Measurements from ENCODE around the gene RAB1B.
"Not testable (repeated sequence)": the region's sequence is repeated elsewhere in the genome, so short reads cannot be mapped to it uniquely, and the experiment has no call there.

Gene RAB1B

DNA sequence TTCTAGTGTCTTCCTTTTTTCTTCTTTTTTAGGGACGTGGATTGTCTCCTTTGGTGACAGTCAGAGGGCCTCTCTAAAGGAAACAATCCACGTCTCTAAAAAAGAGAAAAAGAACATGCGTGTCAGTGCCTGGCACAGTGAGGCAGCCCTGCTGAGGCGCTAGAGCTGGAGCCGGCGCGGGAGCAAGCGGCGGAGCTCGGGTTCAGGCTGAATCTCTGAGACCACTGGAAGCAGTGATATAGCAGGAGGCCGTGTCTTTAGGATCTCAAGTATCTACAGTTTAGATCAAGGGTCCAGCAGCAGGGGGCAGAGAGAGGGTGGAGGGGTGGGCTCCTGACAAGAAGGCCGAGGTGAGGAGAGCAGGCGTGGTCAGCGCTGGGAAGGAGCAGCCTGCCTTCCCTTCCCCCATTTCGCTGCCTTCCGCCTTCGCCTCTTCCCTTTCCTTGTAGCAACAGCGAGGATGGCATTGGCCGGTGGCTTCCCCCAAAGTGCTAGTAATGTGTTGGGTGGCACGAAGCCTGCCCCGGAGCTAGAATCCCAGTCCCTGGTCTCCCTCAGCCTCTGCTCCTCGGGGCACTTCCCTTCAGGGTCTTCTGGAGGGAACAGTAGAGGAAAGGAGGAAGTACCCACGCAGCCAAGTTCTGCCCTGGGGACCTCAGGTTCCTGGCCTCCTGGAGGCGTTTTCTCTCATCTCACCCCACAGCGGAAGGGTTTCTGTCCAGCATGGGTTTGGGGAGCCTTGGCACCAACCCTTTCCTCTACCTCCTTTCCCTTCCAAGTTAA lies 28.2 kb upstream of the RAB1B start:
- DNase-seq (ENCODE audit: low read depth in 3 of 3), result no peak

DNA sequence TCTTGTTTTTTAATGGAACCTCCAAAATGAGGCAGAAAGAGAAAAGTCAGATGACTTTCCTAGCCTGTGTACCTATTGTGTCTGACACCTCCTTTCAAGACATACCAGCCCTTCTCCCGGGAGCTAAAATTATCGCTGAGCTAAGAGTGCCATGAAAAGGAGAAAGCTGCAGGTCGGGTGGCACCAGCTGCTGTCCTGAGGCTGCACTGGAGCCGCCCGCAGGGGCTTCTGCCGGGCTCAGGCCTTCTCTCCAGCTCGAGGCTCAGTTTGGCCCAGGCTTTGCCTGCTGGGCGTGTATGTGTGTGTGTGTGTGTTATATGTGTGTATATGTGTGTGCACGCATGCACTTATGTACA lies 27.7 kb upstream of the RAB1B start:
- no peak for DNase-seq (ENCODE audit: low read depth in 3 of 3)

DNA sequence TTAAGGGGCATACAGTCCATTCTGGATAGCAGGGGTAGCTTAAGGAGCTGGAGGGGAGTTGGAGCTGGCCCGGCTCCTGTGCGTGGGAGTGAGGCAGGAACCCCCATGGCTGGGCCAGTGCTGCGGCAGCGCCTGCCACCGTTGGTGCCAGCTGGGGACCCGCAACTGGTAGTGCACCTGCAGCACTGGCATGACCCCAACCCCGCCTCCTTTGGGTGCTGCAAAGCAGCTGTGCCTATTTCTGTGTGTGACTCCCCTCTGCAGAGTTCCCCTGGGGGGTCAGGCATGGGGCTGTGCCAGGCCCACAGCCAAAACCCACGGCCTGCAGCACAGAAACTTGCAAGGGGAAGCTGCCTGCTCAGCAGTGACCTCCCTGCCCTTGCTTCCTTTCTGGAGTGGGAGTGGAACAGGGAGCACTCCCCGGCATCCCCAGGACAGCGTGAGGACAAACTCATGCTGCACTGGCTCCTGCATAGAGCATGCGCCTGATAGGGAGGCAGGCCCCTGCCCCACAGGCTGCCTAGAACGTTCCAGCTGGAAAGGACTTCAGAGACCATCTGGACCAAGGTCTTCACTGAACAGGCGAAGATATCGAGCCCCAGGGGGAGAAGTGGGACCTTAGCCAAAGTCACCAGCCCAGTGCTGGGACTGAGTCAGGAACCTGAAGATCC lies 26.2 kb upstream of the RAB1B start:
- no peak for DNase-seq (ENCODE audit: low read depth in 3 of 3)

DNA sequence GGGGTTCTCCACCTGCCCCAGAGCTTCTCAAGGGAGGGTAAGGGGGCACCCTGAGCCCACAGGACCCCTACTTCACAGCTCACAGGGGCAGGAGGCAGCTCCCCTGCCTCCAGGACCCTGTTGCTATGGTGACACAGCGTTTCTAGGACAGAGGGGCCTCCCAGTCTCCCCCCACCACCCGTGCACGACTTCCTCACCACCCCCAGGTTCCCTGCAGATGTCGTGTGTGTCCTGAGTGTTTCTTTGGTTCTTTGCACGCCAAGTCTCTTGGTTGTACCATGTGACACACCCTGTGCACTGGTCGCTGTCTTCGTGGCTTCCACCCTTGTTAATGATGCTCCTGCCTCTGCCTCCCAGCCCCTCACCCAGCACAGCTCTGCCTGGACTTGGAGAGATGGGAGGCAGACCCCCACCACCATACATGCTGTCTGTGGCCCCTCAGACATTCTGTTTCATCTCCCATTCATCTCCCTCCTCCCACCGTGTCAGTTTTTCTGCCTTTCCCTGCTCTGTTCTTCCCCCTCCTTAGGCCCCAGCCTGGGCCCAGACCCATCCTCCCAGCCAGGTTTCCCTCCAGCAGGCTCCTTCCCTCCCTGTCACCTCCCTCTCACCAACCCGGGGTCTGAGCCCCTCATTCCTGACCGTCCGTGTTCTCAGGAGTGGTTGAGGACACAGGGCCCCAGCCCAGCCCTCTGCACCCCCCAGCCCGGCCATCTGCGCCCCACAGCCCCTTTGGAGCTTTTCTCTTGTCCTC lies 24.5 kb upstream of the RAB1B start:
- no peak for DNase-seq (ENCODE audit: low read depth in 3 of 3)

DNA sequence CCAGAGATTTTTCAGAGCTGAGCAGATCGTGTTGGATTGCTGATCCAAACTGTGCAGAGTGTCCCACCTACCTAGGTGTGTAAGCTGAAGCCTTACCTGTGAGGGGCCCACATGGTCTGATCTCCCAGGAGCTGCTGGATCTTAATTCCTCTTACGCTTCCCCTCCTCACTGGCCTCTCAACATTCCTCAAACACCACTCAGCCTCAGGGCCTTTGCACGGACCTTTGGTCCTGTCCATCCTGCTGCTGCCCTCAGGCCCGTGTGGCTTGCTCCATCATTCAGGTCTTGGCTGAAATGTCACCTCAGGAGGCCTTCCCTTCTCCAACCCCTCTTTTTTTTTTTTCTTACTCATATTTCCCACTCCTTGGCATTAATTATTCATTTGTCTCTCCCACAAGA lies 21.1 kb upstream of the RAB1B start:
- DNase-seq (ENCODE audit: low read depth in 3 of 3), result no peak

DNA sequence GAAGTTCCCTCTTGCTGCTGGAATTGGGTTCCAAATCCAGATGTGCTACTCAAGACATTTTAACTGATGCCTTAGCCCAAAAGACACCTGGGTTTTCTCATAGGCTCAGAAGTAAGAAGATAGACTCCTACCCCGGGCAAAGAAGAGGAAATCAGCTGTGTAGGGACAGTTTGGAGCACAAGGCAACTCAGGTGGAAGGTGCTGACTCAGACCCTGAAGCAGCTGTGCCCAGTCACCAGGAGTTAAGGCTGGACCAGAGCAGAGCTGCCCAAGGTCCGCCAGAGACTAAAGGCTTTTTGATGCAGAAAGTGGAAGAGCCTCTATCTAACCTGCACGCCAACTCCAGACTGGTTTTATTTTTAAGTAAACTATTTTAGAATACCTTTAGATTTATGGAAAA lies 20.6 kb upstream of the RAB1B start:
- no peak for DNase-seq (ENCODE audit: low read depth in 3 of 3)

DNA sequence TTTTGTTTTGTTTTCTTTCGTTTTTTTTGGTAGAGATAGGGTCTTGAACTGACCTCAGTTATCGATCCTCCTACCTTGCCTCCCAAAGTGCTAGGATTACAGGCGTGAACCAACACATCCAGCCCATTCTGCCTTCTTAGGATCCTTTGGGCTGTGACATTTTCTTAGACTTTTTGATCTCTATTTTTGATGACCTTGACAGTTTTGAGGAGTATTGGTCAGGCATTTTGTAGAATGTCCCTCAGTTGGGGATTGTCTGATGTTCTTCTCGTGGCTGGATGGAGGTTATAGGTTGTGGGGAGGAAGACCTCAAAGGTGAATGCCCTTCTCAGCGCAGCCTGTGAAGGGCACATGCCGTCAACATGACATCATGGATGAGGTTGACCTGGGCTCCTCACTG lies 19.5 kb upstream of the RAB1B start:
- no peak for DNase-seq (ENCODE audit: low read depth in 3 of 3)

DNA sequence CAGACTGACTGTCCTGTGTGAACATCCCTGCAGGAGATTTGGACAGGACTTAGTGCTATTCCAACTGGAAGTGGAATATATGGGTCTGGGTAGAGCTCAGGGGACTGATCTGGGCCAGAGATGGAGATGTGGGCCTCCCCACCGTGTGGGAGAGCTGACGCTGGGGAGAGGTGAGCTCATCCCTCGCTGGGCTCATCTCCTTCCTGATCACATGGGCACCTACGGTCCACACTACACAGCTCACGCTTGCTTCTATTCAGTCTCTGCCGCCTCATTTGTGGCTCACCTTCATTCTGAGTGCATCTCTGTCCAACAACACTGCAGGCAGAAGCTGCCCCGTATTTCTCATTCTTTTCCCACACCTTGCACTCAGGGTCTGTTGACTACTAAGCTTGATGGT lies 16.6 kb upstream of the RAB1B start:
- DNase-seq (ENCODE audit: low read depth in 3 of 3), result no peak

DNA sequence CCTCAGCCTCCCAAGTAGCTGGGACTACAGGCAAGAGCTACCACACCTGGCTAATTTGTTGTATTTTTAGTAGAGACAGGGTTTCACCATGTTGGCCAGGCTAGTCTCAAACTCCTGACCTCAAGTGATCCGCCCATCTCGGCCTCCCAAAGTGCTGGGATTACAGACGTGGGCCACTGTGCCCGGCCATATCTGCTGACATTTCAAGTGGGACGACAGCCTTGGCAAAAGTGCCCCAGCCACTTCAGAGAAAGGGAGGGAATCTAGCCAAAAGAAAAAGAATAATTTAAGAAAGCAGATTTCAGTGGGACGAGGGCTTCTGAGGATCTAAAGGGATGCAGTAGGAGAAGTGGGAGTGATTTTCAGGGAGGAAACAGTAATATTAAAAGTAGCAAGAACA lies 15.4 kb upstream of the RAB1B start:
- DNase-seq (ENCODE audit: low read depth in 3 of 3), result not testable (repeated sequence)

DNA sequence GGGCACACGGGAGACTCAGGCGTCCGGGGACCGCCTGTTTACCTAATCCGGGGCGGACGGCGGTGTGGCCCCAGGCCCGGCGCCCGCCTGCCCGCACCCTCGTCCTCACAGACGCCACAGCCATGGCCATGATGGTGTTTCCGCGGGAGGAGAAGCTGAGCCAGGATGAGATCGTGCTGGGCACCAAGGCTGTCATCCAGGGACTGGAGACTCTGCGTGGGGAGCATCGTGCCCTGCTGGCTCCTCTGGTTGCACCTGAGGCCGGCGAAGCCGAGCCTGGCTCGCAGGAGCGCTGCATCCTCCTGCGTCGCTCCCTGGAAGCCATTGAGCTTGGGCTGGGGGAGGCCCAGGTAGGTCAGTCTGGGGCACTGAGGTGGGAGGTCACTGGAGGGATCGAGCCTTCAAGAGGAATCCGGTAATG lies 10.0 kb upstream of the RAB1B start:
- DNase-seq (ENCODE audit: low read depth in 3 of 3), result no peak

DNA sequence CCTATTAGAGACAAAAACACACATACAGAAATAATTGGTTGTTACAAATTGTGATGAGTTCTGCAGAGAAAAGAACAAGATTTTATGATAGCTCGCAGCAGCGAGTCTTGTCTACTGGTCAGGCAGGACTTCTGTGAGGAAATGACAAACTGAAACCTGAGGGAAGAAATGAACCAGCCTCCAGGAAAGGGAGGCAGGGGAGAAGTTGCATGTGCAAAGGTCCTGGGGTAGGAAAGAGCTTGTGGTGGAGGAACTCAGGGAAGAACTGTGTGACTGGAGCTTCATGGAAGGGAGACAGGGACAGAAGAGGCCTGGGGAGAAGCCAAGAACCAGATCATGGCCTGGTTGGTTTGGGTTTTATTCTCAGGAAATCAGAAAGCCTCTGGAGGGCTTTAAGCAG lies 9.2 kb upstream of the RAB1B start:
- DNase-seq (ENCODE audit: low read depth in 3 of 3), result no peak

DNA sequence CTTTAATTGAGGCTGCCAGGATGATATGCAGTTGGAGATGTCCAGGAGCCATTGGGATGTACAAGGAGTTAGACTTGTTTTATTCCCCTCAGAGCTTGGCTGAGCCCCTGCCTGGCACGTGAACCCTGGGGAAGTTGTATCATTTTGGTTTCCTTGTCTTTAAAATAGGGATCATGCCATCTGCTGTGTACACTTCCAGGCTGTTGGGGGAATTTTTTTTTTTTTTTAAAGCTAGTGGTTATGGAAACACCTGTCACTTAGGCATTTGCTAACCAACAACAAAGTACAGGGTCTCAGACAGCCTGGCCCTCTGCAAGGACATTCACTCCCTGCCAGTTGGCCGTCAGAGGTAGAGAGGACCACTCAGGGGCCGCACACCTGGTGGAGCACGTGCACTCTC lies 8.5 kb upstream of the RAB1B start:
- DNase-seq (ENCODE audit: low read depth in 3 of 3), result no peak

DNA sequence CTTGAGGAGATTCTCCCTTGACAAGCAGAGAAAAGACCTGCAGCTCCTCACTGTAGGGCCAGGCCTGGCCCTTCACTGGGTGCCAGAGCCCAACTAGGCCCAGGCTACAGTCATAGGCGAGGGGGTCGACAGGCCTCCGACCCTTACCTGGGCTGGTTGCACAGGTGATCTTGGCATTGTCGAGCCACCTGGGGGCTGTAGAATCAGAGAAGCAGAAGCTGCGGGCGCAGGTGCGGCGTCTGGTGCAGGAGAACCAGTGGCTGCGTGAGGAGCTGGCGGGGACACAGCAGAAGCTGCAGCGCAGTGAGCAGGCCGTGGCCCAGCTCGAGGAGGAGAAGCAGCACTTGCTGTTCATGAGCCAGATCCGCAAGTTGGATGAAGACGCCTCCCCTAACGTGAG lies 6.9 kb upstream of the RAB1B start:
- no peak for DNase-seq (ENCODE audit: low read depth in 3 of 3)

DNA sequence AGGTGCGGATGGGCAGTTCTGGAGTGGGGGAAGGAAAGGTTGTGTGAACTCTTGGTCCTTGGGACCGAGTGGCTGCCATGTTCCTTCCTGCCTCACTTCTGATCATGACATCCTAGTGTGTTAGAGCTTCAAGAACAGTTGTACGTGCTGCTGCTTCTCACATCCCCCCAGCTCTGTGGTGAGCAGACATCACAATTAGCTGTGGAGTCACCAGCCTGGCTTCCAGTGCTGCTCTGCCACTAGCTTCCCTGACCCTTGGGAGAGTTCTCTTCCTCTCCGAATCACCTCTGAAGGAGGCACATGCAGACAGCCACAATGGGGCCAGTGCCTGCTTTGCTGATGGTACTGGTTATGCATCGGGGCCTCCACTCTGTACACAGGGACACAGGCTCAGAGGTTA lies 6.2 kb upstream of the RAB1B start:
- no peak for DNase-seq (ENCODE audit: low read depth in 3 of 3)

DNA sequence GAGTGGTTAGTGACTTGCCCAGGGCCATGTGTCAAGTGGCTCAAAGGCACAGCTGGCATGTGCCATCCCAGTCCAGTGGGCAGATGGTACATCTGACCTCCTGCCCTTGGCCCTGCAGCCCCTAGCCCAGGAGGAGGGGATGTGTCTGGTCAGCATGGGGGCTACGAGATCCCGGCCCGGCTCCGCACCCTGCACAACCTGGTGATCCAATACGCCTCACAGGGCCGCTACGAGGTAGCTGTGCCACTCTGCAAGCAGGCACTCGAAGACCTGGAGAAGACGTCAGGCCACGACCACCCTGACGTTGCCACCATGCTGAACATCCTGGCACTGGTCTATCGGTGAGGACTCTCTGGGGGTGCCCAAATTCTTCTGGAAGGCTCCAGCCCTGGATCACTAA lies 5.7 kb upstream of the RAB1B start:
- DNase-seq (ENCODE audit: low read depth in 3 of 3), result no peak

DNA sequence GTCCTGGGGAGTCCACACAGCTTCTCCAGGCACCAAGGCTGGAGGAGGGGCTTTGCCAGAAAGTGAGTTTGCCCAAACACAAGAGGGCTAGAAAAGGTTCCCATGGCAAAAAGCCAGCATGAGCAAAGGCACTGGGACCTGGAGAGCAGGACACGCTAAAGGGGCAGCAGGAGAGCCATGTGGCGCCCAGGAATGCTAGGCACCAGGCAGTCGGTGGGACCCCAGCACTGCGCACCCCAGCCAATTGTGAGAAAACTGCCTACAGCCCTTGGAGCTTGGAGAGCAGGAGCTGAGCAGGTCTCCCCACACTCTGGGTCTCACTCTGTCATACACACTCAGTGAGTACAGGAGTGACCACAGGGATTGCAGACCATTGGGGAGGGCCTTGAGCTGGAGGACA lies 5.2 kb upstream of the RAB1B start:
- DNase-seq (ENCODE audit: low read depth in 3 of 3), result no peak

DNA sequence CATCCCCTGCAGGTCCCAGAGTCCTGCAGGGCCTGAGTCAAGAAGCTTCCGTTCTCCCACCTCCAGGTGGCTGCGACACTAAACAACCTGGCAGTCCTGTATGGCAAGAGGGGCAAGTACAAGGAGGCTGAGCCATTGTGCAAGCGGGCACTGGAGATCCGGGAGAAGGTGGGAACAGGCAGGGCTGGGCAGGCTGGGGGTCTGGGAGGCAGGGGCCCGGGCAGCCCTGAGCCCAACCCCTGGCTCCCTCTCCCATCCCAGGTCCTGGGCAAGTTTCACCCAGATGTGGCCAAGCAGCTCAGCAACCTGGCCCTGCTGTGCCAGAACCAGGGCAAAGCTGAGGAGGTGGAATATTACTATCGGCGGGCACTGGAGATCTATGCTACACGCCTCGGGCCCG lies 4.7 kb upstream of the RAB1B start:
- no peak for DNase-seq (ENCODE audit: low read depth in 3 of 3)

DNA sequence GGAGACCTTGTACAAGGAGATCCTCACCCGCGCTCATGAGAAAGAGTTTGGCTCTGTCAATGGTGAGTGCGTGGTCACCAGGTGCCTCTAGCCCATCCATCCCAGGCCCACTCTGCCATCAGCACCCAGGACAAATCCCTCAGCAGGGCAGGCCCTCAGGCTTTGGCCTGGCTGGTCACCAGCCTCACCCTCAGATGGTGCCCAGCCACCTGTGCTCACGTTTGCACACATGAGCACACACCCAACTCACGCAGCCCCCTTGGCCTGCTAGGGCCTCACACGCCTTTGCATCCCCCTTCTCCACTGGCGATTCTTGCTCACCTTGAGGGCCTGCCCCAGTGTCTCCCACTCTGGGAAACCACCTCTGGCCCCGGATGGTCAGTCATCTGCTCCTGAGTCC lies 4.1 kb upstream of the RAB1B start:
- no peak for DNase-seq (ENCODE audit: low read depth in 3 of 3)

DNA sequence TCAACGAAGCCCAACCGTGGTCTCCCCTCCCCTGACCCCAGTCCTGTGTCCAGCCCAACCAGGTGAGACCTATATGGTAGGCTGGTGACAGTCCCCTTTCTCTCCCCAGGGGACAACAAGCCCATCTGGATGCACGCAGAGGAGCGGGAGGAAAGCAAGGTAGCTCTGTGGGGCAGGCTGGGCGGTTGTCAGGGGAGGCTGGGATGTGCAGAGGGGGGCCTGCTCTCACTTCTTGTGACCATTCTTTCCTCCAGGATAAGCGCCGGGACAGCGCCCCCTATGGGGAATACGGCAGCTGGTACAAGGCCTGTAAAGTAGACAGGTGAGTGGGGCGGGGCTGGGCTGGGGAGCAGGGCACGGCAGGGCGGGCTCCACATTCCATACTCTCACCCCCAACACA lies 3.5 kb upstream of the RAB1B start:
- DNase-seq (ENCODE audit: low read depth in 3 of 3), result peak in 1 of 3 experiments; percentile 43

DNA sequence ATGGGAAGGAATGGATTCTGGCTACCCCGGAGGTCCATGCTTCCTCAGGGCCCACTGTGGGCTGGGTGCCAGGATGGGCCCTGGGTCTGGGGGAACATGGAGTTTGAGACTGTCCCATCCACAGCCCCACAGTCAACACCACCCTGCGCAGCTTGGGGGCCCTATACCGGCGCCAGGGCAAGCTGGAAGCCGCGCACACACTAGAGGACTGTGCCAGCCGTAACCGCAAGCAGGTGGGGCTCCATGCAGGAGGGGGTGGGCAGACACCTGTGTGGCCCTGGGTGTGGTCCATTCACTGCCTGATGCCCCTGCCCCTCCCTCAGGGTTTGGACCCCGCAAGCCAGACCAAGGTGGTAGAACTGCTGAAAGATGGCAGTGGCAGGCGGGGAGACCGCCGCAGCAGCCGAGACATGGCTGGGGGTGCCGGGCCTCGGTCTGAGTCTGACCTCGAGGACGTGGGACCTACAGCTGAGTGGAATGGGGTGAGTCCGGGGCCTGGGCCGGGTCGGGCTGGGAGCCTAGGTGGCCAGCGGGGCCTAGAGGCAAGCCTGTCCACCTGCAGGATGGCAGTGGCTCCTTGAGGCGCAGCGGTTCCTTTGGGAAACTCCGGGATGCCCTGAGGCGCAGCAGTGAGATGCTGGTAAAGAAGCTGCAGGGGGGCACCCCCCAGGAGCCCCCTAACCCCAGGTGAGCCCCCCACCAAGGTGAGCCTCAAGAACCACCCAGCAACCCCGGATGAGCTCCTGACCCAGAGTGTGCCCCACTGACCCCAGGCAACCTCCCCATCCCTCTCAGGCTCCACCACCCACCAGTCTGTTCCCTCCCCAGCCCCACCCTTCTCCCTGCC lies 2.7 kb upstream of the RAB1B start:
- DNase-seq (ENCODE audit: low read depth in 3 of 3), result no peak

DNA sequence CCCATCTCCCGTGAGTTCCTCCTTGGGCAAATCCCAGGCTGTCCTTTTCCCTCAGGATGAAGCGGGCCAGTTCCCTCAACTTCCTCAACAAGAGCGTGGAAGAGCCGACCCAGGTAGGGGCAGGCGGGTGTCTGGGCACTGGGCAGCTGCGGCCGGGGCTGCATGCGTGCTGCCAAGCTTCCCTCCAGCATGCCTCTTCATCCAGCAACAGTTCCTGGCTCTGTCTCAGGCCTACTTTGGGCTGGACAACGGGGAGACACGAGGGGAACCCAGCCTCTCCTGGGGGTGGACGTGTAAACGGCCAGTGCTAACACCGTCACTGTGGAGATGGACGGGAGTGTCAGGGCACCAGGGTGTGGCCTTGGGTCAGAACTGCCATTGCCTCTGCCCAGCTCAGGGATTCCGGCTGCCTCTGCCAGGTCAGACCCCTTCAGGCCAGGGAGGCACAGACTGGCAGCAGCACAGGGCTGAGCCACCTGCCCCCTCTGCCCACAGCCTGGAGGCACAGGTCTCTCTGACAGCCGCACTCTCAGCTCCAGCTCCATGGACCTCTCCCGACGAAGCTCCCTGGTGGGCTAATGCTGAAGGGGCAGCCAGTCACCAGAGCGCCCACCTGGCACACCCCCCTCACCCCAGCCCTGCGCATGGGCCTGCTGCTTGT lies 1.9 kb upstream of the RAB1B start:
- no peak for DNase-seq (ENCODE audit: low read depth in 3 of 3)

DNA sequence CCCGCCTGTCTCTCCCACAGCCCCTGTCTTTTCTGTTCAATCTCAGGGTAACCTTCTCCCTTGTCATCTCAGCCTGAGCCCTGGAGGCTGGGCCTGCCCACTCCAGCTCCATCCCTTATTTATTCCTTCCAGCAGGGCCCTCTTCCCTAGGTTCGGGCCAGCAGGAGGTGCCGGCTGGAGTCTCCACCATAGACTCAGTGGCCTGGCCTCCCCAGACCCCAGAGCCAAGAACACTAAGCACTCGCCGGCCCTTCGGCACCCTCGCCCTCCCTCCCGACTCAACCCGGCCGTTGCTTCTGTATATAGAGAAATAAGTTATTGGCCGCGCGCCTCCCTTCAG lies 1.4 kb upstream of the RAB1B start:
- DNase-seq (ENCODE audit: low read depth in 3 of 3), result no peak

Data from stimulated activated CD4-positive, alpha-beta T cell treated with anti-CD3 and anti-CD28 coated beads, TNF-alpha, amount 100 ng/mL, for 24 hours (primary cell).